Progenitor cell of endocrine pancreas (in vitro differentiated cells): ENCODE measurements around the gene RGR. TPM values are rescaled to one million over a fixed set of nuclear protein-coding genes. Genes with fewer than 3 reads are reported as not detected.

Source experiments
- DNase-seq: peaks from one replicate; pipeline ENCODE4 v3.0.0; 2021; ENCODE audit warnings: low spot score; ENCODE audit not compliant: unreplicated experiment
- H3K27ac Mint-ChIP-seq: 2 replicates; pipeline ENCODE4 v1.8.0; 2021; ENCODE audit warnings: mild to moderate bottlenecking, moderate library complexity, mixed read lengths
- H3K27me3 Mint-ChIP-seq: 2 replicates; pipeline ENCODE4 v1.8.0; 2021; ENCODE audit warnings: mixed read lengths
- H3K36me3 Mint-ChIP-seq: 2 replicates; pipeline ENCODE4 v1.8.0; 2022; ENCODE audit warnings: mixed read lengths; ENCODE audit not compliant: insufficient read depth
- H3K4me1 Mint-ChIP-seq: 2 replicates; pipeline ENCODE4 v1.8.0; 2021; ENCODE audit warnings: low read depth, mixed read lengths
- H3K4me3 Mint-ChIP-seq: 2 replicates; pipeline ENCODE4 v1.8.0; 2021; ENCODE audit warnings: low read depth, mild to moderate bottlenecking, moderate library complexity, mixed read lengths
- H3K9me3 Mint-ChIP-seq: 2 replicates; pipeline ENCODE4 v1.8.0; 2021; ENCODE audit warnings: low read depth, mixed read lengths
- CTCF ChIP-seq: fragments of 200-600 bp; sonication (generic); IDR thresholded peaks from one replicate; pipeline ENCODE4 v1.5.0; 2021; ENCODE audit warnings: antibody characterized with exemption, mild to moderate bottlenecking; ENCODE audit not compliant: unreplicated experiment
- long read RNA-seq: library from polyadenylated mRNA; unstranded; transcript quantifications from one replicate; pipeline ENCODE4 v2.0.0, GENCODE V29; 2020
- total RNA-seq: library from RNA; stranded (reverse); gene quantifications from 2 replicates; pipeline ENCODE4 v1.2.1, GENCODE V29; 2021

Gene RGR, protein sequence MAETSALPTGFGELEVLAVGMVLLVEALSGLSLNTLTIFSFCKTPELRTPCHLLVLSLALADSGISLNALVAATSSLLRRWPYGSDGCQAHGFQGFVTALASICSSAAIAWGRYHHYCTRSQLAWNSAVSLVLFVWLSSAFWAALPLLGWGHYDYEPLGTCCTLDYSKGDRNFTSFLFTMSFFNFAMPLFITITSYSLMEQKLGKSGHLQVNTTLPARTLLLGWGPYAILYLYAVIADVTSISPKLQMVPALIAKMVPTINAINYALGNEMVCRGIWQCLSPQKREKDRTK
- not detected in 2 replicates for total RNA-seq
- long read RNA-seq, result 0 reads

DNA sequence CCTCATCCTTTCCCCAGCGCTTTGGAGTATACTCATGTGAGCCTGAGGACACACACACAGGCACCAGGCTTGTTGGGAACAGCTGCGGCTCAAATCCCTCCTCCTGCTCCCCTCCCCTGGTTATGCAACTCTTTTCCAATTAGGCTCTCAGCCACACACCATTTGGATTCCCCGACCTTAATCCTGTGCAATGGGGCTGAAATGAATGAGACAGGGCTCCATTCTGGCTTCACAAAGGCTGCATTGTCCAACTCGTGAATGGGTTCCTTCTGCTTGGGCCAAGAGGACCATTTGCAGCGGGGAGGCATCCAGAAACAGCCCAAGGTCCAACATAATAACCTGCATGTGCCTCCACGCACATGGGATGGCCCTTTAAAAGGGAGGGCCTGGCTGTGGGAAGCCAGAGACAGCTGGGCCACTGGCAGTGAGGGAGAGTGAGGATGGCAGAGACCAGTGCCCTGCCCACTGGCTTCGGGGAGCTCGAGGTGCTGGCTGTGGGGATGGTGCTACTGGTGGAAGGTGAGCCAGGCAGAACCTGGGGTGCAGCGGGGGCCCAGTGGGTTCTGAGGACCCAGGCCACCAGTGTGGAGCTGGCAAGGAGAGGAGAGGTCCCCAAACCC, at the start of gene RGR:
TSS of gene RGR (plus strand) at position 403 of the 620 bp plus-strand sequence. CDS start at position 441, 38 bp downstream.
- no peak for TF ChIP-seq CTCF
- no peaks in the 10 kb centered on the region for H3K36me3 Mint-ChIP-seq
- no peak within 1 kb of the TSS for H3K27ac Mint-ChIP-seq
- H3K9me3 Mint-ChIP-seq, result no peaks in the 10 kb centered on the region
- H3K27me3 Mint-ChIP-seq, result peaks cover 19% of the 10 kb centered on the region
- no peak within 1 kb of the TSS for H3K4me3 Mint-ChIP-seq
- DNase-seq, result no peak
- H3K4me1 Mint-ChIP-seq, result no peaks in the 10 kb centered on the region

DNA sequence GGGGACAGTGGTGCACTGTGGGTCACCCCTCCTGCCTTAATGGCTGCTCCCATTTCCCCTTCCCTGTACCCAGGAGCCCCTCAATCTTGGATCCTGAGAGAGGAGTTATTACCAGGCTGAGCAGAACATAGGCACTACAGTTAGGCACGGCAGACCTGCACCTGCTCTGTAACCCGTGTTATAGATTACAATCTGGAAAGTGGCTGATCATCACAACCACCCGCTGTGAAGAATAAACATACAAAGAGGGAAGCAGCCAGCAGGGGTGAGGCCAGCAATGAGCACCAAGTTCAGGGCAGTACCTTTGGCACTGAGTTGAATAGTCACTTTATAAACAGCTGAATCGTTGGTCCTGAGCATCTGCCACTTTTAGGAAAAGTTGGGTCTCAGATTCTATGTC, 48.8 kb upstream of the RGR start:
- DNase-seq, result no peak
- no peaks in the 10 kb centered on the region for H3K9me3 Mint-ChIP-seq
- no peak for TF ChIP-seq CTCF
- H3K27me3 Mint-ChIP-seq, result peaks cover 86% of the 10 kb centered on the region
- no peaks in the 10 kb centered on the region for H3K4me1 Mint-ChIP-seq
- no peak overlapping the region for H3K27ac Mint-ChIP-seq
- no peaks in the 10 kb centered on the region for H3K36me3 Mint-ChIP-seq
- no peak overlapping the region for H3K4me3 Mint-ChIP-seq

DNA sequence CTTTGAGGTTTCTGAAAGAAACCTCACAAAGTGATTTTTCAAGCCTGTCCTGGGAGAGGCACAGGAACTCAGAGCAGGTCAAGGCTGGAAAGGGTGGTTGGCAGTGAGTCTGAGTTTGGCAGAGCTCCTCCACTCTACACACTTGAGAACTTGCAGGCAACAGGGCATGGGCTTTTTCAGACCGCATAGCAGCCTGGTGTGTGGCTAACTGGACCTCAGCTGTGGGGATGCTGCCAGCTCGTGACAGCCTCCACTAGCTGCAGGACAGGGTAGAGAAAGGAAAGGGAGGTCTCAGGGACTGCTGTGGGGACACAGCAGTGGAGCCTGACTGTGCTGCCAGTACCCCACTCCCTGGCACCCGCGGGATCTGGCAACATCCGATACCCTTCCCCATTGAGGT, 47.9 kb upstream of the RGR start:
- peaks cover 78% of the 10 kb centered on the region for H3K27me3 Mint-ChIP-seq
- no peak overlapping the region for H3K27ac Mint-ChIP-seq
- H3K4me1 Mint-ChIP-seq, result no peaks in the 10 kb centered on the region
- DNase-seq, result no peak
- TF ChIP-seq CTCF, result no peak
- no peak overlapping the region for H3K4me3 Mint-ChIP-seq
- no peaks in the 10 kb centered on the region for H3K36me3 Mint-ChIP-seq
- no peaks in the 10 kb centered on the region for H3K9me3 Mint-ChIP-seq

GRCh38 chr10:84197643-84198042, 47.2 kb upstream of the RGR start:
- H3K4me1 Mint-ChIP-seq, result no peaks in the 10 kb centered on the region
- TF ChIP-seq CTCF, result no peak
- H3K27me3 Mint-ChIP-seq, result peaks cover 73% of the 10 kb centered on the region
- no peaks in the 10 kb centered on the region for H3K9me3 Mint-ChIP-seq
- H3K4me3 Mint-ChIP-seq, result no peak overlapping the region
- no peak for DNase-seq
- H3K27ac Mint-ChIP-seq, result no peak overlapping the region
- no peaks in the 10 kb centered on the region for H3K36me3 Mint-ChIP-seq

DNA sequence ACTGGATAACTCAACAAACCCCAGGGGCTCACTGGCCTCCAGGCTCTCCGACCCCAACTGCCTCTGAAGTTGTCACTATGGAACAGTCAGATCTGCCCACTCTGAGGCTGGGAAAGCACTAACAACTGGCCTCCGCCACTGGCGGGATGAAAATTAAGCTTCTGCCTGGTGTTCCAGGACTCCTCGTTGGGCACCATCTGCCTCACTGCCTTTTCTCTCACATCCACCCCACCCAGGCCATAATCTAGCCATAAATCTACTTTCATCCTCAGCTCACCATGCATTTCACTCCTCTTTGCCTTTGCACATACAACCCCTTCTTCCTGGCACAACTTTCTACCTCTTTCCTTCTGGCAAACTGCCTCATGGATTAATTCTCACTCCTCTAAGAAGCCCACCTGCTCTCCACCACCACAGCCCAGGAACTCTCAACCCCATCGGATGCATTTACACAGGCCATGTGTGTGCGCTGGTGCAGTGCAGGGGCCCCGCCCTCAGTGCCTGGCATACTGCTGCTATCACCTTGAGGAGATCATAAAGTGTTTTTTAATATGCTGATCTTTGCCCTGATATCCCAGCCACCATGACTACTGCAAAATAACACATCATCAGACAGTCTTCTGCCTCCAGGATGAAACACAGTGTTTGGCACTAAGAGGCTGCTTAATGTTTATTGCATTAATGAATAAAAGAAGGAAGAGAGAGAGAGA, 46.5 kb upstream of the RGR start:
- no peaks in the 10 kb centered on the region for H3K36me3 Mint-ChIP-seq
- no peak for DNase-seq
- H3K4me1 Mint-ChIP-seq, result no peaks in the 10 kb centered on the region
- no peak overlapping the region for H3K27ac Mint-ChIP-seq
- no peaks in the 10 kb centered on the region for H3K9me3 Mint-ChIP-seq
- H3K27me3 Mint-ChIP-seq, result peaks cover 66% of the 10 kb centered on the region
- no peak overlapping the region for H3K4me3 Mint-ChIP-seq
- no peak for TF ChIP-seq CTCF
